ENCODE data around the gene VAMP8.

DNA sequence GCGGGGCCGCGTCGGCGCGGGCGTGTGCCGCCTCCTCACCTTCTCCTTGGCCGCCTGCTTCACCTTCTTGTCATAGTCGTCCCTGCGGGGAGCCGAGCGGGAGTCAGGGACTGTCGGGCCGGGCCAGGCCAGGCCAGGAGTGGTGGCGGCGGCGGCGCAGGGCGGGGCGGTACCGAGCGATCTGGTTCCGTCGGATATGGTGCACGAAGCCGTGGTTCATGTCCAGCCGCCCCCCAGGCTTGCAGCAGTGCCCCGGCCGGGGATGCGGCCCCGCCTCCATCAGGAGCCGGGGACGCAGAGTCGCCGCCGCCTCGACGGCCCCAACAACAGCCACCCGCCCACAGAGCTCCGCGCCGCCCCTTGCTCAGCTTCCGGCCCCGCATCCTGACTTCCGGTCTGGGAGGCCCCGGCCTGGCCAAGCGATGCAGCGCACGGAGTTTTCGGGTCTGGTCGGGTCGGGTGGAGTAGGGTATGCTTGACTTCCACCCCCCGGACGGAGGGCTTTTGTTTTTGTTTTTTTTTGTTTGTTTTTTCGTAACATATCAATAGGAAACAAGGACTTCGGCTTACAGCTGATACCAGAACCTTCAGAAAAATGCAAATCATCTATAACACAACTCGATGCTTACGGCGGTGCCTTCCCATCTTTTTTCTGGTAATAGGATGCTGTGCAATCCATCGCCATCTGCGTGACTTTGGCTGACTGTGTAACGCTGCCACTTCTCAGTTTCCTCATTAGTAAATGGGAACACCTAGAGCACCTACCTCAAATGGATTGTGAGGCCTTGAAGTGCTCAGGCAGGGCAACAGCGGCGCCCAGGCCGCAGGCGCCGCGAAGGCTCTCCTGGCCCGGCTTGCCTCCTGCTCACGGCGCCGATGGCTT, 34.6 kb downstream of the VAMP8 start, which contains the start of gene C2orf68:
- TF ChIP-seq CTCF (IDR thresholded peaks at IDR 0.05; ENCODE audit: borderline replicate concordance, extremely low read depth, low read length, poor library complexity, severe bottlenecking), result no peak
- TF ChIP-seq EZH2 (IDR thresholded peaks at IDR 0.05; ENCODE audit: borderline replicate concordance, low read depth, low read length, severe bottlenecking), result no peak
